GM20000 (cell line): ENCODE data around the gene BIRC5.

Experiments used
- DNase-seq: peaks from one replicate; pipeline ENCODE4 v3.0.0; 2012; ENCODE audit warnings: low spot score
- TF ChIP-seq, protein P1 (sequence below): IDR thresholded peaks from 2 replicates; pipeline ENCODE4 v1.5.1; 2012; ENCODE audit warnings: mild to moderate bottlenecking, control low read depth; ENCODE audit errors: extremely low read depth, missing control alignments

Gene BIRC5

DNA sequence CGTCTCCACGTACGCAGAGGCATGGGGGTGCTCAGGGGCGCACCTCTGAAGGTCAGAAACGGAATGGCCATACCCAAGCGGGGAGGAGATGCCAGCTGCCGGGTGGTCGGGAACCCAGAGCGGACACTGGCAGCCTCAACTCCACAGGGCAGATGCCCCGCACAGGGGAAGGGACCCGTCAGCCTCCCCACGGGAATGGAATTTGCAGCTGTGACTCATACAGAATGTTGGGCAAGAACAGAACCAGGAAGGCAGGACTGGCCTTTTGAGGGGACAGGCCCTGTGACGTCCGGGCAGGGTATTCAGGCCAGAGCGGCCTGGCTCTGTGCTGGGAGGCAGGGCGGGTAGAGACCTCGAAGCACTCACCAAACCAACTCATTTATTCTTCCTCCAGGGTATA, 34.7 kb upstream of the BIRC5 start:
- no peak for DNase-seq
- TF ChIP-seq, protein P1, sequence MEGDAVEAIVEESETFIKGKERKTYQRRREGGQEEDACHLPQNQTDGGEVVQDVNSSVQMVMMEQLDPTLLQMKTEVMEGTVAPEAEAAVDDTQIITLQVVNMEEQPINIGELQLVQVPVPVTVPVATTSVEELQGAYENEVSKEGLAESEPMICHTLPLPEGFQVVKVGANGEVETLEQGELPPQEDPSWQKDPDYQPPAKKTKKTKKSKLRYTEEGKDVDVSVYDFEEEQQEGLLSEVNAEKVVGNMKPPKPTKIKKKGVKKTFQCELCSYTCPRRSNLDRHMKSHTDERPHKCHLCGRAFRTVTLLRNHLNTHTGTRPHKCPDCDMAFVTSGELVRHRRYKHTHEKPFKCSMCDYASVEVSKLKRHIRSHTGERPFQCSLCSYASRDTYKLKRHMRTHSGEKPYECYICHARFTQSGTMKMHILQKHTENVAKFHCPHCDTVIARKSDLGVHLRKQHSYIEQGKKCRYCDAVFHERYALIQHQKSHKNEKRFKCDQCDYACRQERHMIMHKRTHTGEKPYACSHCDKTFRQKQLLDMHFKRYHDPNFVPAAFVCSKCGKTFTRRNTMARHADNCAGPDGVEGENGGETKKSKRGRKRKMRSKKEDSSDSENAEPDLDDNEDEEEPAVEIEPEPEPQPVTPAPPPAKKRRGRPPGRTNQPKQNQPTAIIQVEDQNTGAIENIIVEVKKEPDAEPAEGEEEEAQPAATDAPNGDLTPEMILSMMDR, result no peak

DNA sequence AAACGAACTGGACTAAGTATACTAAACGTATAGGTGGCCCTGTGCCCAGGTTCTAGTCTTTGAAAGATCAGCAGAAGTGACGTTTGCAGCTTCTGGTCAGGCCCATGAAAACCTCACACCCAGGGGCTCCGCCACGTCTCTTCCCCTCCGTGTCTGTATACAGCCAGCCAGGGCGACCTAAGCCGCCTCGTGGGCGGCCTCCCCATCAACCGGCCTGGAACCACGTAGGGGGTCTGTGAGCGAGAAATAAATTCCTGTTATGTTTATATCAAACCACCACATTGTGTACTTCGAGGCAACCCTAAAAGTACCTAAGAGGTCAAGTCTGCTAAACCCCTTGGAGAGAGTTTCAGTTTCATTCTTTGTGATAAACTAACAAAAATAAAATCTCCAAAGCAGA, 34.0 kb upstream of the BIRC5 start:
- TF ChIP-seq, protein P1, result no peak
- DNase-seq, result no peak

DNA sequence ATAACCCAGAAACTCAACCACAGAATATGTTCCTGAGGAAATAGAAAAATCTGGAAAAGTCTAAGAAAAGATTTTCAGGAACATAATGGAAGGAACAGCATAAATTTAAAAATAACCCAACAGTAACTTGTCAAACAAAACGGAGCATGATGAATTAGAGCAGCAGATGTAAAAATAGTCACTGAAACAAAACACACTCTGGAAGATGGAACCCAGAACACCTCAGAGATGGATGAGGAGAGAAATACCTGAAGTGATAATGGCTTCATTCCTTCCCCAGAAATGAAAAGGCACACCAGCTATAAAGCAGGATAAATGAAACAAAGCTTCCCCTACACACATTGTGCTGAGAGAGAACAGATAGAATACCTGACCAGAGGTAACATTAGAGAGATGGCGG, 33.5 kb upstream of the BIRC5 start:
- DNase-seq, result no peak
- TF ChIP-seq, protein P1, result no peak

DNA sequence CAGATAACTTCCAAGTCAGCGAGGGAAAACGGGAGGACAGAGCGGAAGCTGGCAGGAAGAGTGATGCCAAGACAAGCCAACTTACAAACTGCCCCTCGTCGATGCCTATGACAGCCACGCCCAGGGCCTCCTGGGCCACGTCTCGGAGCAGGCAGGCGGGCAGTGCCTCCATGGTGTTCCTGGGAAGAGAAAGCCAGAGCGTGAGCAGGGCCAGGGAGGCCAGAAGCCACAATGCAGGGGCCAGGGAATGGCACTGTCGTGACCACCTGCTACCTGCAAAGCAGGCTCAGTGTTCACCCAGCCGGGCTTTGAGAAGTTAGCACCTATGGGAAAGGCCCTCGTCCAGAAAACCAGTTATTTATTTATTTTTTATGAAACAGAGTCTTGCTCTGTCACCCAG, 31.5 kb upstream of the BIRC5 start:
- TF ChIP-seq, protein P1, result no peak
- DNase-seq, result no peak

DNA sequence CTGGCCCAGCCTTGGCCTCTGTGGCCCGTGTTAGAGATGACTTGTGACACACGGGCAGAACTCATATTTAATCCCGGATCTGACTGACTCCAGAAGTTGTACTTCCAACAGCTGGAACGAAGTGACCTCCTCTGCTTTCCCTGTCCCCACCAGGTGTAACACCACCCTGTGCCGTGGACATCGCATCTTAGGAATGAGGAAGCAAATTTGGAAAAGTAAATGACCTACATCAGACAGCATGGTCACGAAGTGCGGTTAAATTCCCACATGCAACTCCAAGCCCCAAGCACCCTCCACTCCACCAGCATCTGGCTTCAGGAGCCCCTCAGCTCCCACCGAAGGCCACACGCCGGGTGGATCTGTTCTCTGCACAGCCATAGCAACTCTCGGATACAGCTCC, 30.1 kb upstream of the BIRC5 start:
- no peak for DNase-seq
- TF ChIP-seq, protein P1, result no peak

DNA sequence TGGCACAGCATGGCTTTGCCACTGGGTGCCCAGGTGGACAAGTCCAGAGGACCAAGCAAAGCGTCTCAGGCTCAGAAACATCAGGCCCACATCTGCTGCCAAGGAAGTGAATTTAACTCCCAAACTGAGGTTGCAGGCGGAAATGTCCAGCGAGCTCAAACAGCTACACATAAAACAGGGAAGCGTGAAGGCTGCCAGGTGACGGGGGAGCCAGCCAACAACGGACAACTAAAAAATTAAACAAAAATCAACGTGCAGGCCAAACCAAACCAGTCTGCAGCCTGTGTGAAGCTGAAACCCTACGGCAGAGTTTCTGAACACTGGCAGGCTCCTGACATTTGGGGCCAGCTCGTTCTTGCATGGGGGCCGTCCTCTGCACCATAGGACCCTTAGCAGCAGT, 29.7 kb upstream of the BIRC5 start:
- DNase-seq, result no peak
- TF ChIP-seq, protein P1, result no peak

DNA sequence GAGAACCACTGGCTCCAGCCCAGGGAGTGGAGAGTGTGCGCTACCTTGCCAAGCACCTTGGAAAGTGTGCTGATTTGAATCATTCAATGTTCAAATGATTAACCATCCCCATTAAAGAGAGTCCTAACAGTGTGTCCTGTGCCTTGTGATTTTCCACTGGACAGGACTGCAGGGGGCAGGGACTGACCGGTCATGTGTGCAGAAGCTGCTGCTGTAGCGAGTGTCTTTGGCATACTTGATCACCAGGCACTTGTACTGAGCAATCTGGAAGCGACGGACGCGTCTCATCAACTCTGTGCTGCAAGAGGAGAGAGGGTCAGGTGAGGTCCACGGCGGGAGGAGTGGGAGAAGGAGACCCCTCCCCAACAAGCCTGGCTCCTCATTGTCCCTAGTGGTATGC, 29.2 kb upstream of the BIRC5 start:
- no peak for DNase-seq
- TF ChIP-seq, protein P1, result no peak
